GM12878 (cell line): ENCODE results near the gene IQCH.

Experiments used
- MEF2A ChIP-seq: IDR thresholded peaks from 2 replicates; pipeline ENCODE4 v1.6.1; 2011; ENCODE audit warnings: low read depth, mild to moderate bottlenecking, low read length, moderate library complexity; ENCODE audit not compliant: insufficient read depth
- MXI1 ChIP-seq: fragments of 150-350 bp; IDR thresholded peaks from 2 replicates; pipeline ENCODE4 v1.6.1; 2011; ENCODE audit warnings: low read depth, mild to moderate bottlenecking, inconsistent platforms, low read length, improper control_type of control experiment
- POLR2A ChIP-seq: IDR thresholded peaks from 2 replicates; pipeline ENCODE4 v1.6.1; 2011; ENCODE audit warnings: low read depth, mild to moderate bottlenecking, low read length
- POU2F2 ChIP-seq: IDR thresholded peaks from 3 replicates; pipeline ENCODE4 v1.6.1; 2011; ENCODE audit warnings: low read depth, mild to moderate bottlenecking, low read length, borderline replicate concordance
- RB1 ChIP-seq: fragments of 450-650 bp; formaldehyde crosslinking; IDR thresholded peaks from 2 replicates; pipeline ENCODE4 v1.6.1; 2017; ENCODE audit warnings: mild to moderate bottlenecking, borderline replicate concordance
- REST ChIP-seq: IDR thresholded peaks from 2 replicates; pipeline ENCODE4 v1.6.1; 2012; ENCODE audit warnings: mild to moderate bottlenecking, low read depth, low read length
- TF ChIP-seq, protein P1 (sequence below), 3 experiments: IDR thresholded peaks in 2 of 3; conservative IDR thresholded peaks in 1 of 3; 2 replicates each; pipeline ENCODE4 v1.5.1; 2011; ENCODE audit warnings: low read depth in 3 of 3, low read length in 3 of 3, mild to moderate bottlenecking in 3 of 3, control low read depth in 2 of 3, moderate library complexity in 2 of 3, inconsistent platforms in 1 of 3, mixed read lengths in 1 of 3; ENCODE audit not compliant: control insufficient read depth in 2 of 3, insufficient read depth in 1 of 3; ENCODE audit errors: extremely low read depth in 1 of 3

- no peak for TF ChIP-seq REST
- TF ChIP-seq, protein P1, sequence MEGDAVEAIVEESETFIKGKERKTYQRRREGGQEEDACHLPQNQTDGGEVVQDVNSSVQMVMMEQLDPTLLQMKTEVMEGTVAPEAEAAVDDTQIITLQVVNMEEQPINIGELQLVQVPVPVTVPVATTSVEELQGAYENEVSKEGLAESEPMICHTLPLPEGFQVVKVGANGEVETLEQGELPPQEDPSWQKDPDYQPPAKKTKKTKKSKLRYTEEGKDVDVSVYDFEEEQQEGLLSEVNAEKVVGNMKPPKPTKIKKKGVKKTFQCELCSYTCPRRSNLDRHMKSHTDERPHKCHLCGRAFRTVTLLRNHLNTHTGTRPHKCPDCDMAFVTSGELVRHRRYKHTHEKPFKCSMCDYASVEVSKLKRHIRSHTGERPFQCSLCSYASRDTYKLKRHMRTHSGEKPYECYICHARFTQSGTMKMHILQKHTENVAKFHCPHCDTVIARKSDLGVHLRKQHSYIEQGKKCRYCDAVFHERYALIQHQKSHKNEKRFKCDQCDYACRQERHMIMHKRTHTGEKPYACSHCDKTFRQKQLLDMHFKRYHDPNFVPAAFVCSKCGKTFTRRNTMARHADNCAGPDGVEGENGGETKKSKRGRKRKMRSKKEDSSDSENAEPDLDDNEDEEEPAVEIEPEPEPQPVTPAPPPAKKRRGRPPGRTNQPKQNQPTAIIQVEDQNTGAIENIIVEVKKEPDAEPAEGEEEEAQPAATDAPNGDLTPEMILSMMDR (IDR thresholded peaks at IDR 0.05 in 2 of 3, conservative IDR thresholded peaks at IDR 0.05 in 1 of 3; ENCODE audit: control insufficient read depth in 2 of 3, extremely low read depth in 1 of 3, insufficient read depth in 1 of 3, low read depth in 3 of 3, low read length in 3 of 3), result no peak
- no peak for TF ChIP-seq POLR2A
- TF ChIP-seq POU2F2, result no peak
- TF ChIP-seq MXI1, result no peak
- no peak for TF ChIP-seq RB1
- TF ChIP-seq MEF2A, result no peak
These were observed 50.2 kb downstream of the IQCH start for GRCh38 chr15:67304778-67305177.
